Thoracic aorta (tissue), 2 donors: ENCODE results near the gene C1orf141. TPM values are rescaled to one million over a fixed set of nuclear protein-coding genes. Genes with fewer than 3 reads are reported as not detected.

Experiments
- ATAC-seq: fragments of 150-250 bp; one replicate; pipeline ENCODE4 v1.8.0; 2017; ENCODE audit warnings: low read depth; ENCODE audit not compliant: insufficient number of reproducible peaks, low FRiP score
- DNase-seq: peaks from one replicate; pipeline ENCODE4 v3.0.0-alpha.2; 2020; ENCODE audit warnings: low spot score
- H3K27ac ChIP-seq, 2 donors: fragments of 200-600 bp; sonication (generic); 1 replicate in 1 of 2; 2 replicates in 1 of 2; pipeline ENCODE4 v1.5.1; 2016; ENCODE audit warnings: mild to moderate bottlenecking in 2 of 2, moderate library complexity in 2 of 2
- H3K27me3 ChIP-seq: fragments of 200-600 bp; sonication (generic); replicated peaks from 2 replicates; pipeline ENCODE4 v1.6.0; 2016; ENCODE audit warnings: mild to moderate bottlenecking; ENCODE audit not compliant: insufficient read depth
- H3K36me3 ChIP-seq: fragments of 200-600 bp; sonication (generic); one replicate; pipeline ENCODE4 v1.5.1; 2016
- H3K4me1 ChIP-seq, 2 donors: fragments of 200-600 bp; sonication (generic); 1 replicate in 1 of 2; 2 replicates in 1 of 2; pipeline versions ENCODE4 v1.5.1 to v1.6.0; 2016; ENCODE audit warnings: low read depth in 2 of 2, mild to moderate bottlenecking in 1 of 2; ENCODE audit not compliant: control insufficient read depth in 1 of 2
- H3K4me3 ChIP-seq: fragments of 200-600 bp; sonication (generic); 2 replicates; pipeline ENCODE4 v1.5.1; 2016; ENCODE audit warnings: mild to moderate bottlenecking
- H3K9me3 ChIP-seq: fragments of 200-600 bp; sonication (generic); 2 replicates; pipeline ENCODE4 v1.5.1; 2016
- total RNA-seq, 2 donors: library from RNA; depleted of rRNA; stranded (reverse); fragments of >200 nt; gene quantifications; one replicate each; pipeline versions ENCODE4 v1.1.0 to v1.2.3, GENCODE V29; 2016
- TF ChIP-seq, protein P1 (sequence below): fragments of 200-600 bp; sonication (generic); IDR thresholded peaks from one replicate; pipeline ENCODE4 v1.5.1; 2019; ENCODE audit warnings: antibody characterized with exemption

The C1orf141 gene
- total RNA-seq, 2 donors from 2014 or later = not detected

DNA sequence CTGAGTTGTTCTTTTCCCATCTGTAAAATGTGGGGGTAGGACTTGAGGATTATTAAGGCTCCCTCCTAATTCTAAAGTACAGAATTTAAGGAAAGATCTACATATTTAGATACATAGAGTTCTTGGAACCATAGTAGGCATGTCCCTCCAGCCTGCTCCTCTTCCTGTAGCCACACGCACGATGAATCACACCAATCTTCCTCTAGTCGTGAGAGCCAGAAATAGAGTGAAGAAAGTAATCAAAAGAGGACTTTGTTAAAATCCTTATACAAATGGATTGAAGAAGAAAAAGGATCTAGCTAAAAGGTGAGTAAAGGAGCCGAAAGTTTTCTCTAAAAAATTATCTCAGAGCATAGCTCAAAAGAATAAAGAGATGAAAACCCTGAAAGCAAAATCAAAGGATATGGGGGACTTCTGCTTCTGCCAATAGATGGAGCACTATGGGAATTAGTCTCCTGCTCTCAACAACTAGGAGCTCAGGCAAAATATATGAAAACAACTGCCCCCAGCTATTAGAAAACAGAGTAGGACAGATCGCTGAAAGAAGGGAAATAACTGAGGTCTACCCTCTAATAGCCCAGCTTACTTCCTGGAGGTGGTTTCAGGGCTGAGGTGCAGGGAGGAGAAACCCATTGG, 8.5 kb downstream of the C1orf141 start:
- ATAC-seq (no peak), DNase-seq (no peak)
- H3K27me3 ChIP-seq = no peaks in the 10 kb centered on the region
- TF ChIP-seq, protein P1, sequence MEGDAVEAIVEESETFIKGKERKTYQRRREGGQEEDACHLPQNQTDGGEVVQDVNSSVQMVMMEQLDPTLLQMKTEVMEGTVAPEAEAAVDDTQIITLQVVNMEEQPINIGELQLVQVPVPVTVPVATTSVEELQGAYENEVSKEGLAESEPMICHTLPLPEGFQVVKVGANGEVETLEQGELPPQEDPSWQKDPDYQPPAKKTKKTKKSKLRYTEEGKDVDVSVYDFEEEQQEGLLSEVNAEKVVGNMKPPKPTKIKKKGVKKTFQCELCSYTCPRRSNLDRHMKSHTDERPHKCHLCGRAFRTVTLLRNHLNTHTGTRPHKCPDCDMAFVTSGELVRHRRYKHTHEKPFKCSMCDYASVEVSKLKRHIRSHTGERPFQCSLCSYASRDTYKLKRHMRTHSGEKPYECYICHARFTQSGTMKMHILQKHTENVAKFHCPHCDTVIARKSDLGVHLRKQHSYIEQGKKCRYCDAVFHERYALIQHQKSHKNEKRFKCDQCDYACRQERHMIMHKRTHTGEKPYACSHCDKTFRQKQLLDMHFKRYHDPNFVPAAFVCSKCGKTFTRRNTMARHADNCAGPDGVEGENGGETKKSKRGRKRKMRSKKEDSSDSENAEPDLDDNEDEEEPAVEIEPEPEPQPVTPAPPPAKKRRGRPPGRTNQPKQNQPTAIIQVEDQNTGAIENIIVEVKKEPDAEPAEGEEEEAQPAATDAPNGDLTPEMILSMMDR = no peak
- no peaks in the 10 kb centered on the region for H3K4me1 ChIP-seq
- H3K27ac ChIP-seq = no peak overlapping the region
- H3K4me3 ChIP-seq = no peak overlapping the region
- H3K9me3 ChIP-seq = no peaks in the 10 kb centered on the region
- no peaks in the 10 kb centered on the region for H3K36me3 ChIP-seq

DNA sequence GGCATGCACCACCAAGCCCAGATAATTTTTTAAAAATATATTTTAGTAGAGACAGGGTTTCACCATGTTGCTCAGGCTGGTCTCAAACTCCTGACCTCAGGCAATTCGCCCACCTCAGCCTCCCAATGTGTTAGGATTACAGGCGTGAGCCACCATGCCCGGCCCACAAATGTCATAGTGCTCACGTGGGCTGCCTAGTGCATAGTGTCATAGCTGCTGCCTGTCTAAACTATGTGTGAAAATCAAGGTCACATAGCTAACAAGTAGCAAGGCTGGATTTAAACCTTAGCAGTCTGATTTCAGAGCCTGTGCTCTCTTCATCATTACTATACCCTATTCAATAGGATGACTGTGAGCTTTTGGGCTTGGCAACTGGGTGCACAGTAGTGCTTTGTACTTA, 10.3 kb downstream of the C1orf141 start:
- no peak overlapping the region for H3K4me3 ChIP-seq
- H3K36me3 ChIP-seq = no peaks in the 10 kb centered on the region
- DNase-seq = no peak
- no peak for ATAC-seq
- no peak overlapping the region for H3K27ac ChIP-seq
- no peaks in the 10 kb centered on the region for H3K9me3 ChIP-seq
- no peaks in the 10 kb centered on the region for H3K4me1 ChIP-seq
- TF ChIP-seq, protein P1 = no peak
- no peaks in the 10 kb centered on the region for H3K27me3 ChIP-seq

DNA sequence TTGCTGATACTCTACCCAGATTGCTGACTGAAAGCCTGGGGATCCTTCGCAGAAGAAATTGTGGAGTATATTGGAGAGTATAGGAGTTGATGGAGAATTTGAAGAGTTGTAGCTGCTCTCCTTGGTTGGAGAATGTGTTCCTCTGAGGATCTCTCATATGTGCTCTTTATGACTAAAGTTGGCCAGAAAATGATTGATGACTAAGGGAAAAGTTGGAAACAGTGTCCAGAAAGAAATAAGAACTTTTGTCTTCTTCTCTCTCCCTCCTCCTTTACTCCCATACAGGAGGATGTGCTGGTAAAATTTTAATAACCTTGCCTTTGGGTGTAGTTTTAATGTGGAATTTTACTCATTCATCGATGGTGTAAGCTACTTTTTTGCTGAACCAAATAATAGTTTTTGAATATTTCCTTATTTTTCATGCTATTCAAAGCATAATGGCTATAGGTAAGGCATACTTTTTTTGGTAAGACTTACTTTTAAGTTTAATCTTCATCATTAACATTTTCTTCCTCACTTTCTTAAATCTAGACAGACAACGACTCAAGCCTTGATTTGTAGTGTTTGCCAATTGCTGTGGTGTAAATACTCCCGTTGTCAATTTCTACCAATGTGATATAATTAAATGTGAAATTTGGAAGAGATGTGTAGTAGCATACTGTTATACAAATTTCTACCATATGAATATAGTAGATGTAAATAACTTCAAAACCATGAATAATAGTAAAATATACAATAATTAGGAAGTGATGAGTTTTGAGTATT, 13.7 kb downstream of the C1orf141 start:
- DNase-seq = no peak
- Histone ChIP-seq H3K4me3 (no peak overlapping the region), H3K27me3 (no peaks in the 10 kb centered on the region), H3K9me3 (no peaks in the 10 kb centered on the region), H3K36me3 (no peaks in the 10 kb centered on the region), H3K27ac (no peak overlapping the region), H3K4me1 (no peaks in the 10 kb centered on the region)
- TF ChIP-seq, protein P1 = no peak
- ATAC-seq = no peak

DNA sequence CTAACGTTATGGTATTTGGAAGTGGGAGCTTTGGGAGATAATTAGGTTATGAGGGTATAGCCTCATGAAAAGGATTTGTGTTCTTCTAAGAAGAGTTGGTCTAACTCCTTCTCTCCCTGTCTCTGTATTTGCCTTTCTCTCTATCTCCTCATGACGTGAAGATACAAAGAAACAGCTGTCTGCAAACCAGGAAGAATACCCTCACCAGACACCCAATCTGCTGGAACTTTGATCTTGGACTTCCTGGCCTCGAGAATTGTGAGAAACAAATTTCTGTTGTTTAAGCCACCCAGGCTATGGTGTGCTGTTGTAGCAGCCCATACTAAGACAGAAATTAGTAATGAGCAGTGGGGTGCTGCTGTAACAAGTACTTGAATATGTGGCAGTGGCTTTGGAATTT, 16.1 kb downstream of the C1orf141 start:
- H3K36me3 ChIP-seq = no peaks in the 10 kb centered on the region
- no peaks in the 10 kb centered on the region for H3K4me1 ChIP-seq
- H3K9me3 ChIP-seq = no peaks in the 10 kb centered on the region
- H3K27ac ChIP-seq = no peak overlapping the region
- H3K27me3 ChIP-seq = no peaks in the 10 kb centered on the region
- DNase-seq = no peak
- ATAC-seq = no peak
- H3K4me3 ChIP-seq = no peak overlapping the region
- TF ChIP-seq, protein P1 = no peak

DNA sequence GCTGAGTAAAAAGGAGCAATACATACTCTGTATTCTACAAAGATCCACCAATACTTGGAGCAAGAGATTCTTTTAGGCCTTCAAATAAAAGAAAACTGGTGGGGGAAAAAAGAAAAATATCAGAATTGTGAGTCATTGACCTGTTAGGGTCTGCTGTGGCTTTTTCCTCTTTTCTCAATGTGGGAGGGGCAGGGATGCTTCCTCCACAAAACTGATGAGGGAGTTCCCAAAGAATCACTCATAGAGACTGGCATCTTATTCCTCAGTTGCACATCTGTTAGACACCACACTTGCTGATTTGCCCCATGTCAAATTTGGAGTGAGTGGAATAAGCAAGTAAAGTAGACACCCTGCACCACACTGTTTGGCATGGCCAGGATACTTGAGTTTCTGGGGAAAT, 16.6 kb downstream of the C1orf141 start:
- Histone ChIP-seq H3K9me3 (no peaks in the 10 kb centered on the region), H3K4me3 (no peak overlapping the region), H3K36me3 (no peaks in the 10 kb centered on the region), H3K27me3 (no peaks in the 10 kb centered on the region), H3K27ac (no peak overlapping the region), H3K4me1 (no peaks in the 10 kb centered on the region)
- TF ChIP-seq, protein P1 = no peak
- DNase-seq (no peak), ATAC-seq (no peak)
